Limb (tissue), 2 donors: ENCODE measurements around the gene MEF2D.

Source experiments
- DNase-seq, 2 donors: peaks; one replicate each; pipeline ENCODE4 v3.0.0-alpha.2; 2016; ENCODE audit errors: extremely low spot score in 2 of 2

The MEF2D gene

GRCh38 chr1:156500543-156500792, at the start of gene MEF2D:
TSS of gene MEF2D (minus strand) at chr1:156500775. CDS start at chr1:156483292, 17,483 bp downstream.
- DNase-seq: no peak

GRCh38 chr1:156550346-156550745, 49.8 kb upstream of the MEF2D start:
- no peak for DNase-seq

GRCh38 chr1:156549831-156550230, 49.3 kb upstream of the MEF2D start:
- DNase-seq: no peak

GRCh38 chr1:156549390-156549789, 48.8 kb upstream of the MEF2D start:
- no peak for DNase-seq

GRCh38 chr1:156547982-156548381, 47.4 kb upstream of the MEF2D start:
- DNase-seq: no peak

GRCh38 chr1:156547434-156547833, 46.9 kb upstream of the MEF2D start:
- no peak for DNase-seq

GRCh38 chr1:156546267-156546666, 45.7 kb upstream of the MEF2D start:
- no peak for DNase-seq

- no peak for DNase-seq
These were observed 44.1 kb upstream of the MEF2D start for GRCh38 chr1:156544592-156545102.

- DNase-seq: no peak
These were observed 42.5 kb upstream of the MEF2D start for GRCh38 chr1:156543066-156543465.

GRCh38 chr1:156540955-156541354, 40.4 kb upstream of the MEF2D start:
- no peak for DNase-seq

GRCh38 chr1:156539818-156540355, 39.3 kb upstream of the MEF2D start:
- no peak for DNase-seq

GRCh38 chr1:156538711-156539440, 38.3 kb upstream of the MEF2D start:
- DNase-seq: no peak

- DNase-seq: no peak
These were observed 36.5 kb upstream of the MEF2D start for GRCh38 chr1:156537027-156537426.

- DNase-seq: no peak
These were observed 34.0 kb upstream of the MEF2D start for GRCh38 chr1:156534424-156535060.

- no peak for DNase-seq
These were observed 33.1 kb upstream of the MEF2D start for GRCh38 chr1:156533568-156534220.

GRCh38 chr1:156532374-156532773, 31.8 kb upstream of the MEF2D start:
- no peak for DNase-seq

- DNase-seq: no peak
These were observed 29.4 kb upstream of the MEF2D start for GRCh38 chr1:156530006-156530405.

GRCh38 chr1:156528875-156529425, 28.4 kb upstream of the MEF2D start:
- DNase-seq: no peak

- DNase-seq: no peak
These were observed 27.7 kb upstream of the MEF2D start for GRCh38 chr1:156528231-156528630.

- DNase-seq: no peak
These were observed 27.0 kb upstream of the MEF2D start for GRCh38 chr1:156527584-156527983.

- DNase-seq: no peak
These were observed 25.4 kb upstream of the MEF2D start for GRCh38 chr1:156525856-156526489.

GRCh38 chr1:156525071-156525501, 24.5 kb upstream of the MEF2D start:
- DNase-seq: peak in 1 of 2 donors; percentile 36
